Measurements from ENCODE around the gene PCDHGA4.
"Not testable (repeated sequence)": the region's sequence is repeated elsewhere in the genome, so short reads cannot be mapped to it uniquely, and the experiment has no call there.

The PCDHGA4 gene

GRCh38 chr5:141393267-141393666, 38.4 kb downstream of the PCDHGA4 start:
- no peak for DNase-seq (ENCODE audit: low spot score)
- in situ Hi-C loops (cut with MboI; ENCODE audit: low sequenced_read_pairs, unreplicated experiment): no loop called here
- no peak for TF ChIP-seq CTCF (IDR thresholded peaks at IDR 0.05; ENCODE audit: borderline replicate concordance, control extremely low read depth, extremely low read depth, insufficient read depth, missing control alignments)

- in situ Hi-C loops (cut with MboI; ENCODE audit: low sequenced_read_pairs, unreplicated experiment): not testable (repeated sequence)
Measured at GRCh38 chr5:141394401-141395187, 39.8 kb downstream of the PCDHGA4 start.

GRCh38 chr5:141397756-141398551, 43.1 kb downstream of the PCDHGA4 start, which contains the start of gene PCDHGB5:
Gene PCDHGB5, plus strand, starts transcription at chr5:141397947. Its CDS starts 181 bp downstream, at chr5:141398128.
- peak; percentile 59 for DNase-seq (ENCODE audit: low spot score)
- in situ Hi-C loops (cut with MboI; ENCODE audit: low sequenced_read_pairs, unreplicated experiment): not testable (repeated sequence)
- TF ChIP-seq CTCF (IDR thresholded peaks at IDR 0.05; ENCODE audit: borderline replicate concordance, control extremely low read depth, extremely low read depth, insufficient read depth, missing control alignments): peak; percentile 73

More at GRCh38 chr5:141394401-141395187, 39.8 kb downstream of the PCDHGA4 start:
- DNase-seq (ENCODE audit: low spot score): not testable (repeated sequence)

- in situ Hi-C loops (cut with MboI; ENCODE audit: low sequenced_read_pairs, unreplicated experiment): no loop called here
- no peak for DNase-seq (ENCODE audit: low spot score)
- TF ChIP-seq CTCF (IDR thresholded peaks at IDR 0.05; ENCODE audit: borderline replicate concordance, control extremely low read depth, extremely low read depth, insufficient read depth, missing control alignments): no peak
Measured at GRCh38 chr5:141398608-141399007, 43.8 kb downstream of the PCDHGA4 start.

- in situ Hi-C loops (cut with MboI; ENCODE audit: low sequenced_read_pairs, unreplicated experiment): no loop called here
- no peak for DNase-seq (ENCODE audit: low spot score)
- TF ChIP-seq CTCF (IDR thresholded peaks at IDR 0.05; ENCODE audit: borderline replicate concordance, control extremely low read depth, extremely low read depth, insufficient read depth, missing control alignments): no peak
Measured at GRCh38 chr5:141399555-141400258, 44.9 kb downstream of the PCDHGA4 start.

GRCh38 chr5:141402553-141403243, 47.9 kb downstream of the PCDHGA4 start, which contains the start of gene PCDHGA9:
Gene PCDHGA9, plus strand, starts transcription at chr5:141402778. Its CDS starts 175 bp downstream, at chr5:141402953.
- in situ Hi-C loops (cut with MboI; ENCODE audit: low sequenced_read_pairs, unreplicated experiment): no loop called here
- peak; percentile 12 for TF ChIP-seq CTCF (IDR thresholded peaks at IDR 0.05; ENCODE audit: borderline replicate concordance, control extremely low read depth, extremely low read depth, insufficient read depth, missing control alignments)
- DNase-seq (ENCODE audit: low spot score): no peak
